ENCODE results near the gene SESTD1. TPM values are rescaled to one million over a fixed set of nuclear protein-coding genes. Genes with fewer than 3 reads are reported as not detected.

Gene SESTD1
- total and polyA plus RNA-seq, 2 of the 13 experiments (the other 11 are each of a cell fraction or from before 2014, with no cell fraction given), result 74.4 to 101 TPM

- no peak for TF ChIP-seq GLMP (CRISPR knock-in tag; IDR thresholded peaks at IDR 0.05; ENCODE audit: borderline replicate concordance)
- TF ChIP-seq CCAR2 (optimal IDR thresholded peaks at IDR 0.05; ENCODE audit: low read depth, low read length), result no peak
- TF ChIP-seq RXRA (CRISPR knock-in tag; IDR thresholded peaks at IDR 0.05), result no peak
- no peak for TF ChIP-seq HMGXB4 (CRISPR knock-in tag; IDR thresholded peaks at IDR 0.05; ENCODE audit: borderline replicate concordance in 1 of 2, low read depth in 1 of 2)
- no peak for TF ChIP-seq ONECUT2 (CRISPR knock-in tag; IDR thresholded peaks at IDR 0.05)
- no peak for TF ChIP-seq ZNF672 (CRISPR knock-in tag; IDR thresholded peaks at IDR 0.05)
- TF ChIP-seq ZNF770 (CRISPR knock-in tag; IDR thresholded peaks at IDR 0.05), result no peak
- no peak for TF ChIP-seq ZNF883 (CRISPR knock-in tag; IDR thresholded peaks at IDR 0.05; ENCODE audit: not compliant biosample characterization)
- no peak for TF ChIP-seq MXI1 (IDR thresholded peaks at IDR 0.05; ENCODE audit: borderline replicate concordance, low read depth, low read length)
- TF ChIP-seq ATF6 (CRISPR knock-in tag; conservative IDR thresholded peaks at IDR 0.05), result no peak
- TF ChIP-seq NAIF1 (CRISPR knock-in tag; IDR thresholded peaks at IDR 0.05; ENCODE audit: borderline replicate concordance), result no peak
- no peak for TF ChIP-seq CCDC6 (CRISPR knock-in tag; IDR thresholded peaks at IDR 0.05)
- no peak for TF ChIP-seq ZNF609 (CRISPR knock-in tag; IDR thresholded peaks at IDR 0.05; ENCODE audit: borderline replicate concordance)
- TF ChIP-seq ZFYVE20 (CRISPR knock-in tag; IDR thresholded peaks at IDR 0.05; ENCODE audit: borderline replicate concordance, low read depth), result no peak
- no peak for TF ChIP-seq TEAD2 (CRISPR knock-in tag; IDR thresholded peaks at IDR 0.05)
- TF ChIP-seq HES4 (CRISPR knock-in tag; IDR thresholded peaks at IDR 0.05; ENCODE audit: borderline replicate concordance), result no peak
- TF ChIP-seq ERF (CRISPR knock-in tag; IDR thresholded peaks at IDR 0.05), result no peak
- TF ChIP-seq ZNF772 (CRISPR knock-in tag; IDR thresholded peaks at IDR 0.05), result no peak
Measured at GRCh38 chr2:179191110-179191509, 73.5 kb downstream of the SESTD1 start (continued).

Data from HepG2 (cell line).